ENCODE data around the gene SFXN5. TPM values are rescaled to one million over a fixed set of nuclear protein-coding genes. Genes with fewer than 3 reads are reported as not detected.

Gene SFXN5
- total RNA-seq, 3 donors from 2014 or later (not counting 1 experiment from before 2014, with no cell fraction given) = 15.3 to 22.3 (median 19.8) TPM

GRCh38 chr2:72895154-72895553, 176.4 kb downstream of the SFXN5 start:
- Mint-ChIP-seq H3K4me1 (peaks cover 0 to 5% of the 10 kb centered on the region in 2 donors), H3K36me3 (no peaks in the 10 kb centered on the region), H3K4me3 (no peak overlapping the region), H3K27ac (no peak overlapping the region), H3K9me3 (no peaks in the 10 kb centered on the region), H3K27me3 (ENCODE audit: low read depth in 2 of 2) (peaks cover 31 to 36% of the 10 kb centered on the region in 2 donors)
- H3K4me3 ChIP-seq (ENCODE audit: low read length) = no peak overlapping the region
- no peak overlapping the region for H3K27ac ChIP-seq (ENCODE audit: low read length)
- TF ChIP-seq, protein P1, sequence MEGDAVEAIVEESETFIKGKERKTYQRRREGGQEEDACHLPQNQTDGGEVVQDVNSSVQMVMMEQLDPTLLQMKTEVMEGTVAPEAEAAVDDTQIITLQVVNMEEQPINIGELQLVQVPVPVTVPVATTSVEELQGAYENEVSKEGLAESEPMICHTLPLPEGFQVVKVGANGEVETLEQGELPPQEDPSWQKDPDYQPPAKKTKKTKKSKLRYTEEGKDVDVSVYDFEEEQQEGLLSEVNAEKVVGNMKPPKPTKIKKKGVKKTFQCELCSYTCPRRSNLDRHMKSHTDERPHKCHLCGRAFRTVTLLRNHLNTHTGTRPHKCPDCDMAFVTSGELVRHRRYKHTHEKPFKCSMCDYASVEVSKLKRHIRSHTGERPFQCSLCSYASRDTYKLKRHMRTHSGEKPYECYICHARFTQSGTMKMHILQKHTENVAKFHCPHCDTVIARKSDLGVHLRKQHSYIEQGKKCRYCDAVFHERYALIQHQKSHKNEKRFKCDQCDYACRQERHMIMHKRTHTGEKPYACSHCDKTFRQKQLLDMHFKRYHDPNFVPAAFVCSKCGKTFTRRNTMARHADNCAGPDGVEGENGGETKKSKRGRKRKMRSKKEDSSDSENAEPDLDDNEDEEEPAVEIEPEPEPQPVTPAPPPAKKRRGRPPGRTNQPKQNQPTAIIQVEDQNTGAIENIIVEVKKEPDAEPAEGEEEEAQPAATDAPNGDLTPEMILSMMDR (IDR thresholded peaks at IDR 0.05) = no peak
- intact Hi-C loops (cut with micrococcal nuclease) = no loop called here
- no peak for DNase-seq
- no peaks in the 10 kb centered on the region for H3K36me3 ChIP-seq (ENCODE audit: control insufficient read depth, insufficient read depth, low read length)
- peaks cover 3% of the 10 kb centered on the region for H3K27me3 ChIP-seq (ENCODE audit: control insufficient read depth, insufficient read depth, low read length)
- no peaks in the 10 kb centered on the region for H3K9me3 ChIP-seq (ENCODE audit: control insufficient read depth, insufficient read depth, low read length)
- 23% methylated on average over 4 of the region's 4 CpGs for WGBS (ENCODE audit: insufficient coverage)
- H3K4me1 ChIP-seq (ENCODE audit: control insufficient read depth, insufficient read depth, low read length) = no peaks in the 10 kb centered on the region
- no peak for ATAC-seq

GRCh38 chr2:72894514-72894913, 177.0 kb downstream of the SFXN5 start:
- no peak for ATAC-seq
- Mint-ChIP-seq H3K4me1 (peaks cover 0 to 5% of the 10 kb centered on the region in 2 donors), H3K9me3 (no peaks in the 10 kb centered on the region), H3K36me3 (no peaks in the 10 kb centered on the region), H3K27ac (no peak overlapping the region), H3K27me3 (ENCODE audit: low read depth in 2 of 2) (peaks cover 31 to 40% of the 10 kb centered on the region in 2 donors), H3K4me3 (no peak overlapping the region)
- intact Hi-C loops (cut with micrococcal nuclease) = no loop called here
- WGBS (ENCODE audit: insufficient coverage) = 86% methylated on average over 9 of the region's 9 CpGs
- TF ChIP-seq, protein P1 (IDR thresholded peaks at IDR 0.05) = no peak
- Histone ChIP-seq H3K9me3 (ENCODE audit: control insufficient read depth, insufficient read depth, low read length) (no peaks in the 10 kb centered on the region), H3K27ac (ENCODE audit: low read length) (no peak overlapping the region), H3K36me3 (ENCODE audit: control insufficient read depth, insufficient read depth, low read length) (no peaks in the 10 kb centered on the region), H3K4me3 (ENCODE audit: low read length) (no peak overlapping the region), H3K27me3 (ENCODE audit: control insufficient read depth, insufficient read depth, low read length) (peaks cover 3% of the 10 kb centered on the region), H3K4me1 (ENCODE audit: control insufficient read depth, insufficient read depth, low read length) (no peaks in the 10 kb centered on the region)
- DNase-seq = no peak

- 41% methylated on average over 15 of the region's 15 CpGs for WGBS (ENCODE audit: insufficient coverage)
- H3K36me3 Mint-ChIP-seq = no peaks in the 10 kb centered on the region
- H3K4me1 ChIP-seq (ENCODE audit: control insufficient read depth, insufficient read depth, low read length) = no peaks in the 10 kb centered on the region
- H3K27me3 ChIP-seq (ENCODE audit: control insufficient read depth, insufficient read depth, low read length) = peaks cover 3% of the 10 kb centered on the region
- TF ChIP-seq, protein P1 (IDR thresholded peaks at IDR 0.05) = no peak
- peaks cover 31 to 37% of the 10 kb centered on the region in 2 donors for H3K27me3 Mint-ChIP-seq (ENCODE audit: low read depth in 2 of 2)
- H3K27ac Mint-ChIP-seq = no peak overlapping the region
- no peak overlapping the region for H3K4me3 Mint-ChIP-seq
- no peaks in the 10 kb centered on the region for H3K36me3 ChIP-seq (ENCODE audit: control insufficient read depth, insufficient read depth, low read length)
- intact Hi-C loops (cut with micrococcal nuclease) = loop anchor here (1.0 kb wide), 1 partner anchor 284 kb away; no protein-coding TSS in a partner anchor
- H3K9me3 Mint-ChIP-seq = no peaks in the 10 kb centered on the region
- ATAC-seq (peak; percentile 42 to 69 (median 67)), DNase-seq (peak in 1 of 2 donors; percentile 56)
- H3K4me1 Mint-ChIP-seq = peaks cover 0 to 5% of the 10 kb centered on the region in 2 donors
- no peaks in the 10 kb centered on the region for H3K9me3 ChIP-seq (ENCODE audit: control insufficient read depth, insufficient read depth, low read length)
- H3K4me3 ChIP-seq (ENCODE audit: low read length) = no peak overlapping the region
- H3K27ac ChIP-seq (ENCODE audit: low read length) = no peak overlapping the region
Measured at GRCh38 chr2:72893594-72894319, 177.8 kb downstream of the SFXN5 start.
